K562 (cell line): ENCODE data around the gene MRTFB. TPM values are rescaled to one million over a fixed set of nuclear protein-coding genes. Genes with fewer than 3 reads are reported as not detected.

ENCODE experiments used
- HDAC8 ChIP-seq: fragments of 450-650 bp; IDR thresholded peaks from 2 replicates; pipeline ENCODE4 v1.6.1; 2016; ENCODE audit warnings: mild to moderate bottlenecking, missing genetic modification characterization, moderate library complexity, missing compliant biosample characterization
- HIVEP1 ChIP-seq: fragments of 250-450 bp; sonication (Bioruptor Pico); IDR thresholded peaks from 2 replicates; pipeline ENCODE4 v1.4.0; 2020; ENCODE audit warnings: mild to moderate bottlenecking
- MCM5 ChIP-seq: fragments of 450-650 bp; IDR thresholded peaks from 2 replicates; pipeline ENCODE4 v1.6.1; 2016; ENCODE audit warnings: low read depth
- RBM25 ChIP-seq: fragments of 200-400 bp; formaldehyde crosslinking; IDR thresholded peaks from 2 replicates; pipeline ENCODE4 v1.6.1; 2018; ENCODE audit warnings: low read length, low read depth, moderate library complexity; ENCODE audit not compliant: severe bottlenecking
- SAFB2 ChIP-seq: fragments of 200-400 bp; formaldehyde crosslinking; IDR thresholded peaks from 2 replicates; pipeline ENCODE4 v1.6.1; 2018; ENCODE audit warnings: borderline replicate concordance, low read length, low read depth, moderate library complexity; ENCODE audit not compliant: severe bottlenecking
- SETDB1 ChIP-seq: IDR thresholded peaks from one replicate; pipeline ENCODE4 v1.6.1; 2012; ENCODE audit warnings: low read length, control low read depth, inconsistent platforms
- SMAD4 ChIP-seq: fragments of 250-450 bp; sonication (Bioruptor Pico); conservative IDR thresholded peaks from 2 replicates; pipeline ENCODE4 v1.8.0; 2021; ENCODE audit warnings: inconsistent platforms, mild to moderate bottlenecking, moderate library complexity
- TARDBP ChIP-seq: fragments of 450-650 bp; IDR thresholded peaks from 2 replicates; pipeline ENCODE4 v1.6.1; 2016
- ZBTB1 ChIP-seq: sonication (generic); formaldehyde crosslinking; IDR thresholded peaks from 2 replicates; pipeline ENCODE4 v1.8.1; 2023; ENCODE audit warnings: missing genetic modification reagents, low read depth, mild to moderate bottlenecking, borderline replicate concordance
- ZNF143 ChIP-seq: sonication (generic); formaldehyde crosslinking; IDR thresholded peaks from 2 replicates; pipeline ENCODE4 v1.9.0; 2022; ENCODE audit warnings: mild to moderate bottlenecking, missing genetic modification reagents
- ZNF584 ChIP-seq: fragments of 200-800 bp; sonication (Bioruptor generic); IDR thresholded peaks from 2 replicates; pipeline ENCODE4 v1.6.1; 2016; ENCODE audit warnings: low read depth, mild to moderate bottlenecking, missing genetic modification characterization, missing compliant biosample characterization
- polyA plus RNA-seq, 8 experiments: library from polyadenylated mRNA; depleted of rRNA in 4 of 8; stranded (reverse) in 5 of 8; unstranded in 3 of 8; fragments of >200 nt; fragmentation: Nextera tagmentation in 2 of 8; fragmentation: Illumina TruSeq in 1 of 8; extraction: Ambion mirVana in 2 of 8; extraction: Trizol in 1 of 8; gene quantifications; 2 replicates each; pipeline versions ENCODE4 v1.2.1 to v1.2.3, GENCODE V29; 2011 to 2014; ENCODE audit warnings: inconsistent platforms in 1 of 8, missing spikeins in 1 of 8
- total RNA-seq, 7 experiments: library from RNA; depleted of rRNA in 6 of 7; stranded (reverse); fragments of >200 nt in 6 of 7; fragmentation: Illumina TruSeq in 2 of 7; extraction: Trizol in 2 of 7; gene quantifications; 2 replicates each; pipeline versions ENCODE4 v1.2.1 to v1.2.3, GENCODE V29; 2011 to 2021; ENCODE audit warnings: low replicate concordance in 1 of 7
- TF ChIP-seq, protein P1 (sequence below): fragments of 450-650 bp; IDR thresholded peaks from 2 replicates; pipeline ENCODE4 v1.6.1; 2016; ENCODE audit warnings: antibody characterized with exemption
- TF ChIP-seq, protein P2 (sequence below): fragments of 150-350 bp; IDR thresholded peaks from 2 replicates; pipeline ENCODE4 v1.6.1; 2014; ENCODE audit warnings: low read depth, mild to moderate bottlenecking, low read length, borderline replicate concordance
- TF ChIP-seq, protein P3 (sequence below): fragments of 250-450 bp; sonication (Bioruptor Pico); IDR thresholded peaks from 2 replicates; pipeline ENCODE4 v1.8.0; 2022; ENCODE audit warnings: inconsistent platforms, mild to moderate bottlenecking, moderate library complexity, borderline replicate concordance
- TF ChIP-seq, protein P4 (sequence below), 3 experiments: fragments of 200-800 bp in 1 of 3; sonication (Bioruptor generic) in 1 of 3; sonication (generic) in 1 of 3; formaldehyde crosslinking in 1 of 3; IDR thresholded peaks; 2 replicates each; pipeline versions ENCODE4 v1.6.1 to v1.8.0; 2016 to 2022; ENCODE audit warnings: mild to moderate bottlenecking in 2 of 3, missing compliant biosample characterization in 2 of 3, missing genetic modification characterization in 2 of 3, missing genetic modification reagents in 1 of 3
- TF ChIP-seq, protein P5 (sequence below), 2 experiments: IDR thresholded peaks; 2 replicates each; pipeline ENCODE4 v1.6.1; 2012; ENCODE audit warnings: improper control_type of control experiment in 2 of 2, low read depth in 2 of 2, low read length in 2 of 2, borderline replicate concordance in 1 of 2

MRTFB gene
- total and polyA plus RNA-seq, 9 of the 15 experiments (the other 6 are each of a cell fraction or from before 2014, with no cell fraction given), result 2.2 to 12.7 (median 7.0) TPM

DNA sequence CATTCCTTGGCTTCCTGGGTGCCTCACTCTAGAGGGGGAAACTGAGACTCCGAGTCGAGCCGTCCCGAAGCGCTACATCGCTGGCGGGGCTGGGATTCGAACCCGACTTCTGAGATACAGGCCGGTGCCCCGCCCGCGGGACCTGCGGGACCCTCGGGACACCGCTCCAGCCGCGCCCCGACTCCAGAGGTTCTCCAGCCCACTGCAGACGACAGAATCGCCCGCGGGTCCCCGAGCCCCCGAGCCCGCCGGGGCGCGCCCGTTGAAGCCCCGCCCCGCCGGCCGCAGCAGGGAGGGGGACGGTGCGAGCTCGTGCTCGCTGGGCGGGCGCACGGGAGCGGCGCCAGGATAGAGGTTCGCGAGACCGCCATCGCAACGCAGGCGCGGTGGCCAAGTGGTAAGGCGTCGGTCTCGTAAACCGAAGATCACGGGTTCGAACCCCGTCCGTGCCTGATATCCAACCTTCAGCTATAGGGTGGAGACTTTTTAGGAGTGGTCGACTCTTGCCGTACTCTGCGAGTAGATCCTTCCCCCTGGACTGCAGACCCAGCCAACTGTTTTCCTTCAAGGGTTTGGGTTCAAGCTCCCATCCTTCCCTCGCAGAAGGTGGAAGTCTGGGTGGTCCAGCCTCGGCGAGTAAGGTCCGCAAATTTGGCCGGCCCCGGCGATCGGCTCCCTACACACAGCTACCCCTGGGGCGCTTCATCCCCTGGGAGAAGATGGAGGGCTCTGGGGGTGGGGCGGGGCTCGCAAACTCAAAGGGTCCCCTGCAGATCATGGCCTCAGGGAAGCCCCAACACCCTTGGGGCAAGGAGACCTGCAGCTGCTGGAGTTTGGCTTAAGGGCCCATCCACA, 214.6 kb downstream of the MRTFB start (continued):
- no peak for TF ChIP-seq RBM25
- no peak for TF ChIP-seq SETDB1
- TF ChIP-seq HIVEP1, result no peak
- no peak for TF ChIP-seq MCM5
- no peak for TF ChIP-seq TARDBP
- TF ChIP-seq HDAC8, result peak; percentile 51; the same call in 1 of the 2 replicates
- TF ChIP-seq, protein P1, sequence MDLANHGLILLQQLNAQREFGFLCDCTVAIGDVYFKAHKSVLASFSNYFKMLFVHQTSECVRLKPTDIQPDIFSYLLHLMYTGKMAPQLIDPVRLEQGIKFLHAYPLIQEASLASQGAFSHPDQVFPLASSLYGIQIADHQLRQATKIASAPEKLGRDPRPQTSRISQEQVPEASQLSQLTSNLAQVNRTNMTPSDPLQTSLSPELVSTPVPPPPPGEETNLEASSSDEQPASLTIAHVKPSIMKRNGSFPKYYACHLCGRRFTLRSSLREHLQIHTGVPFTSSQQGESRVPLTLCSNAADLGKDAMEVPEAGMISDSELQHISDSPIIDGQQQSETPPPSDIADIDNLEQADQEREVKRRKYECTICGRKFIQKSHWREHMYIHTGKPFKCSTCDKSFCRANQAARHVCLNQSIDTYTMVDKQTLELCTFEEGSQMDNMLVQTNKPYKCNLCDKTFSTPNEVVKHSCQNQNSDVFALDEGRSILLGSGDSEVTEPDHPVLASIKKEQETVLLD, result peak; percentile 71; the same call in 1 of the 2 replicates
- TF ChIP-seq, protein P2, sequence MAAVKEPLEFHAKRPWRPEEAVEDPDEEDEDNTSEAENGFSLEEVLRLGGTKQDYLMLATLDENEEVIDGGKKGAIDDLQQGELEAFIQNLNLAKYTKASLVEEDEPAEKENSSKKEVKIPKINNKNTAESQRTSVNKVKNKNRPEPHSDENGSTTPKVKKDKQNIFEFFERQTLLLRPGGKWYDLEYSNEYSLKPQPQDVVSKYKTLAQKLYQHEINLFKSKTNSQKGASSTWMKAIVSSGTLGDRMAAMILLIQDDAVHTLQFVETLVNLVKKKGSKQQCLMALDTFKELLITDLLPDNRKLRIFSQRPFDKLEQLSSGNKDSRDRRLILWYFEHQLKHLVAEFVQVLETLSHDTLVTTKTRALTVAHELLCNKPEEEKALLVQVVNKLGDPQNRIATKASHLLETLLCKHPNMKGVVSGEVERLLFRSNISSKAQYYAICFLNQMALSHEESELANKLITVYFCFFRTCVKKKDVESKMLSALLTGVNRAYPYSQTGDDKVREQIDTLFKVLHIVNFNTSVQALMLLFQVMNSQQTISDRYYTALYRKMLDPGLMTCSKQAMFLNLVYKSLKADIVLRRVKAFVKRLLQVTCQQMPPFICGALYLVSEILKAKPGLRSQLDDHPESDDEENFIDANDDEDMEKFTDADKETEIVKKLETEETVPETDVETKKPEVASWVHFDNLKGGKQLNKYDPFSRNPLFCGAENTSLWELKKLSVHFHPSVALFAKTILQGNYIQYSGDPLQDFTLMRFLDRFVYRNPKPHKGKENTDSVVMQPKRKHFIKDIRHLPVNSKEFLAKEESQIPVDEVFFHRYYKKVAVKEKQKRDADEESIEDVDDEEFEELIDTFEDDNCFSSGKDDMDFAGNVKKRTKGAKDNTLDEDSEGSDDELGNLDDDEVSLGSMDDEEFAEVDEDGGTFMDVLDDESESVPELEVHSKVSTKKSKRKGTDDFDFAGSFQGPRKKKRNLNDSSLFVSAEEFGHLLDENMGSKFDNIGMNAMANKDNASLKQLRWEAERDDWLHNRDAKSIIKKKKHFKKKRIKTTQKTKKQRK, result no peak
- no peak for TF ChIP-seq ZNF143 (CRISPR knock-in tag)
- TF ChIP-seq ZNF584 (CRISPR knock-in tag), result no peak
- TF ChIP-seq, protein P3, sequence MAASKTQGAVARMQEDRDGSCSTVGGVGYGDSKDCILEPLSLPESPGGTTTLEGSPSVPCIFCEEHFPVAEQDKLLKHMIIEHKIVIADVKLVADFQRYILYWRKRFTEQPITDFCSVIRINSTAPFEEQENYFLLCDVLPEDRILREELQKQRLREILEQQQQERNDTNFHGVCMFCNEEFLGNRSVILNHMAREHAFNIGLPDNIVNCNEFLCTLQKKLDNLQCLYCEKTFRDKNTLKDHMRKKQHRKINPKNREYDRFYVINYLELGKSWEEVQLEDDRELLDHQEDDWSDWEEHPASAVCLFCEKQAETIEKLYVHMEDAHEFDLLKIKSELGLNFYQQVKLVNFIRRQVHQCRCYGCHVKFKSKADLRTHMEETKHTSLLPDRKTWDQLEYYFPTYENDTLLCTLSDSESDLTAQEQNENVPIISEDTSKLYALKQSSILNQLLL (CRISPR knock-in tag), result no peak
- peak; percentile 22; the same call in 1 of the 2 replicates for TF ChIP-seq SMAD4 (CRISPR knock-in tag)
- TF ChIP-seq, protein P4, sequence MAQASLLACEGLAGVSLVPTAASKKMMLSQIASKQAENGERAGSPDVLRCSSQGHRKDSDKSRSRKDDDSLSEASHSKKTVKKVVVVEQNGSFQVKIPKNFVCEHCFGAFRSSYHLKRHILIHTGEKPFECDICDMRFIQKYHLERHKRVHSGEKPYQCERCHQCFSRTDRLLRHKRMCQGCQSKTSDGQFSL (CRISPR knock-in tag; IDR thresholded peaks at IDR 0.05), result 0 out of 2 replicates have a peak, but pooled peaks have one; percentile 51
- TF ChIP-seq, protein P4 (tag; IDR thresholded peaks at IDR 0.05), result no peak
- TF ChIP-seq ZBTB1 (CRISPR knock-in tag), result no peak
- TF ChIP-seq, protein P5, sequence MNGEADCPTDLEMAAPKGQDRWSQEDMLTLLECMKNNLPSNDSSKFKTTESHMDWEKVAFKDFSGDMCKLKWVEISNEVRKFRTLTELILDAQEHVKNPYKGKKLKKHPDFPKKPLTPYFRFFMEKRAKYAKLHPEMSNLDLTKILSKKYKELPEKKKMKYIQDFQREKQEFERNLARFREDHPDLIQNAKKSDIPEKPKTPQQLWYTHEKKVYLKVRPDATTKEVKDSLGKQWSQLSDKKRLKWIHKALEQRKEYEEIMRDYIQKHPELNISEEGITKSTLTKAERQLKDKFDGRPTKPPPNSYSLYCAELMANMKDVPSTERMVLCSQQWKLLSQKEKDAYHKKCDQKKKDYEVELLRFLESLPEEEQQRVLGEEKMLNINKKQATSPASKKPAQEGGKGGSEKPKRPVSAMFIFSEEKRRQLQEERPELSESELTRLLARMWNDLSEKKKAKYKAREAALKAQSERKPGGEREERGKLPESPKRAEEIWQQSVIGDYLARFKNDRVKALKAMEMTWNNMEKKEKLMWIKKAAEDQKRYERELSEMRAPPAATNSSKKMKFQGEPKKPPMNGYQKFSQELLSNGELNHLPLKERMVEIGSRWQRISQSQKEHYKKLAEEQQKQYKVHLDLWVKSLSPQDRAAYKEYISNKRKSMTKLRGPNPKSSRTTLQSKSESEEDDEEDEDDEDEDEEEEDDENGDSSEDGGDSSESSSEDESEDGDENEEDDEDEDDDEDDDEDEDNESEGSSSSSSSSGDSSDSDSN (IDR thresholded peaks at IDR 0.05; ENCODE audit: borderline replicate concordance in 1 of 2, low read depth in 2 of 2, low read length in 2 of 2), result peak in 1 of 2 experiments; percentile 94; a peak in 1 of 4 replicates
- TF ChIP-seq SAFB2, result no peak
